HG02870 (cell line): ENCODE results near the gene SLX4IP.

Source experiments
- ATAC-seq: cut with Tn5 transposase; IDR thresholded peaks from one replicate; pipeline ENCODE4 v1.9.1; 2021; ENCODE audit warnings: mild to moderate bottlenecking, moderate library complexity; ENCODE audit not compliant: unreplicated experiment

SLX4IP gene

GRCh38 chr20:10625641-10626040 is 190.5 kb downstream of the SLX4IP start:
- no peak for ATAC-seq

- ATAC-seq = no peak
Measured at GRCh38 chr20:10626896-10627295, 191.8 kb downstream of the SLX4IP start.

DNA sequence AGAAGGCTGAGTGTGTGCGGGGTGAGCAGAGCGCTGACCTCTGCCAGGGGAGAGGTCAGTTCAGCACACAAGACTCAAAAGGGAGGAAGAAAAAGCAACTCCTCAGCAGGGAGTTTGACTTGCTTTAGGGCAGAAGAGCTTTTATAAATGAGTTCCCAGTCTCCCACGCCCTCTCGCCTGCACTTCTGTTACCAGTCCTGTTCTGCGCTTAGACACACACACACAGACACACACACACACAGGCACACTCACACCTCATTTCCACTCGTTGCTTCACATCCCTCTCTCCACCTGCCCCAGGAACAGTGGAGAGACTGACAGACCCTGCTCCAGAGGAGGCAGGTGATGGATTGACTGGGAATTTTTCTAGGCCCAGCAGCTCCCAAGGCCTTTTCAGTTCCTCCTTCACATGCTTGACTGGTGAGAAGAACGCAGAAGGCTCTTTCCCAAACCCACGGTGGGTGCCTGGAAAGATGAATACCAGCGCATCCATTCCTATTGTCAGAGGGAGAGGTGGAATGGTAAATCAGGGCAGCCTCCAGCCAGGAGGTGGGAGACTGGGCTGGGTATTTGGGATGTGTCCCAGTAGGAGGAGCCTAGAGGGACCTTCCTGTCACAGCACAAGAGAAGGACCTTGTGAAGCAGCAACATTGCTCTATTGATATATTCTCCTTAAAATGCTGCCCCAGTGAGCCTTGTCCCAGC is 195.0 kb downstream of the SLX4IP start:
- no peak for ATAC-seq

GRCh38 chr20:10631126-10631525 is 196.0 kb downstream of the SLX4IP start:
- no peak for ATAC-seq

DNA sequence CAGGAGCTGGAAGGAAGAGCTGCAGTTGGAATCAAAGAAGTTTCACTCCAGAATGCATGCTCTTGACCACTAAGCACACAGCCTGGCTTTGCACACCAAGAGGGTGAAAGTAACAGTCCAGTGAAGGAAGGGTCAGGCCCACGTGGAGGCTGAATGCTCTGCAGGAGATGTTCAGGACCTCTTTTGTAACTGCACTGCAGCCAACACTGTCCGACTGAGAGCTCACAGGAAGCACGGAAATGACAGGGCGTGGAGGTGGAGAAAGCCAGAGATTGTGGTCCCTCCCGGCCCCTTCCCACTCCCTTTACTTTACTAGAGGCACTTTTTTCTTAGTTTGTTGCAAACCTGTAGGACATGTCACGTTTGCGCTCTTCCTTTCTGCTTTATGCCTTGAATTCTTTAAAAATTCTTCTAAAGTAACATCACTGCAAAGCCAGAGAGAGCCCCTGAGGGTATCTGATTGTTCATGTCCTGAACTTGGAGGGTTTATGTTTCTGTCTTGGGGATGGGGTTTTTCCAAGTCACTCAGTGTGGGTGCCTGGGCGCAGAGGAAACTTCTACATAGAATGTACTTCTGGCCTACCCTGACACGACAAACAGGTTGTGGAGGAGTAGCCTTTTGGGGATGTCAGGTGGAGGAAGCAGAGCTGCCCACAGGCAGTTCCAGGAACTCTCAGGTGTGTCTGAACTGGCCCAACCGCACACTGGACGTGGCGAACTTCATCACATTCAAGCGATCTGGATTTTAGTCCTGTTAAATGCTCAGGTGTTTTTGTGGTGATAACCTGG is 197.8 kb downstream of the SLX4IP start:
- ATAC-seq = no peak

DNA sequence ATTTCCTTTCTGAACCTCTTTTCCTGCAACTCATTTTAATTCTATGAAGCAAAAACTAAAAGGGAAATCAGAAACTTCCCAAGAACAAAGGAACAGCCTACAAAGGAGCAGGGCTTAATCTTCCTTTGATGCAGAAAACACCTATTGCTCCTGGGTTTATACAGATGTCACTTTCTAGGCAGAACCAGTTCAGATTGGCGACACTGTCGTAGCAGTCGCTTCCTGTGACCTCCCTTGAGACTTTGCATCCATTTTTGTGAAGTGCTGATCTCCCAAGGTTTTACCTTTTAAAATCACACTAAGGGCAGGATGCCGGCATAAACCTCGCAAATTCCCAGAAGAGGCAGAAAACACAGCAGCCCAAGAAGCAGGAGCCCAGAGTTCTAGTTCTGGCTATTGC is 198.6 kb downstream of the SLX4IP start:
- ATAC-seq = no peak

DNA sequence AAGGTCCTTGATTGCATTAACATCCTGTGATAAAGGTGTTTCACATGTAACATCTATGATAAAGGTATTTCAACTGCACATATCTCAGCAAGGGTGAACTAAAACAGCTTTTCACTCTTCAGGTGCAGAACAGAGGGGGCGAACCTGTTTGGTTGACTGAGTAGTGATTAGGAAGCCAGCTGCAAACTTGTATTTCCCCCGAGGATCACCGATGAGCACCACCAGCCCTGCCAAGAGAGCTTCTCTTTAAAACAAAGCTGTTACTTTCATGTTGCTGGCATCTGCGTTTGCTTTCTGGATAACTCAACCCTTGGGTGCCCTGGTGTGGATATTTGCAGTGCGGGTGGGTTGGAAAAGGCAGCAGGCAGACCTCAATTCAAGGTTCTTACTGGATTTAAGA is 199.1 kb downstream of the SLX4IP start:
- ATAC-seq = no peak

DNA sequence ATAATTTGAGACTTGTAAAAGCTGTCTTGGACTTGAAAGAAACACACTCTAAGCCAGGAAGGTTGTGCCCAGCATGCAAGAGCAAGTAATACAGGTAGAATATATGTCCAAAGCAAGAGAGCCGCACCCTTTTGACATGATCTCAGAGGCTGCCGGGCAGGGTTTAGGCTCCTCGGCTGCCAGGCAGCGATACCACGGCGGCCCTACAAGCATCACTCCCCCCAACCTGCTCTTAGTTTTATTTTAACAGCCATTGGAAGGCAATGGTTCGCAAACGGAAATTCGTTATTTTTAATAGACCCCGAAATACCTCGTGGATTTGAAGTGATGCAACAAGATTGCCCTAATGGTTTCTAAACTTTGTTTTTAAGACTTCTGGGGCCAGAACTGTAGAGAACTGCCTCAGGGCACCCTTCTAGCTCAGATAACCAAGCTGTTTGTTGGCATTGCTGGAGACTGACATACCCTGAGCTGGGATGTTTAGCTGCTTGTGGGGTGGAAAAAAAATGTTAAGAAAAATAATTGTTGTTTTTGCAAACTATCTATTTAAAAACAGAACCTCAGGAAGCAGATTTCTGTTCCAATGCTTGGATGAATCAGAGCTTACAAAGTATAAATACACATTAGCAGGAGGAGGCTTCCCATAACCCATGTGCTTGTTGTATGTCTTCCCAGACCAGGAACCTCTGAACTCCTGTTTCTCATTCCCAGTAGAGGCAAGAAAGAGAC is 199.7 kb downstream of the SLX4IP start:
- ATAC-seq = no peak

GRCh38 chr20:10635476-10636208 is 200.5 kb downstream of the SLX4IP start:
- ATAC-seq = no peak

- no peak for ATAC-seq
Measured at GRCh38 chr20:10636326-10636818, 201.3 kb downstream of the SLX4IP start.

DNA sequence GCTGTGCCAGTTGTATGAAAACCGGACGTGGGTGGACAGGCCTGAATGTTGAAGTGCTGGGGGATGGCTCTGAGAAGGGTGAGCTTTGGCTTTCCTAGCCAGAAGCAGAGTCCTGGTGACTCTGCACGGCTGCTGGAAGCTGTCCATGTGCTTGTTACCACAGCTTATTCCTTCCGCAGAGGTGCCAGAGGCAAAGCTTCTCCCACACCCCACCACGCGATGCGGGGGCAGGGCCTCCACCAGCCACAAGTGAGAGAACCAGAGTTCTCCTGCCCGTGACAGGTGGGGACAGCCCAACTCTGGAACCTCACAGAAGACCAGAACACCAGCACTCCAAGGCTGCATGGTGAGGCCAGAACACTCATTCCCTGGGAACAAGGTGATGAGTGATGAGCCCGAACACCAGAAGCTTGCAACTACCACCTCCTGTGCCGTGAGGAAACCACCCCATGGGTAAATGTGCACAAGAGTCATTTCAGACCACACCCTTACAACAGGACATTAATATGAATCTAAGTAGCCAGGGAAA is 202.0 kb downstream of the SLX4IP start:
- no peak for ATAC-seq

DNA sequence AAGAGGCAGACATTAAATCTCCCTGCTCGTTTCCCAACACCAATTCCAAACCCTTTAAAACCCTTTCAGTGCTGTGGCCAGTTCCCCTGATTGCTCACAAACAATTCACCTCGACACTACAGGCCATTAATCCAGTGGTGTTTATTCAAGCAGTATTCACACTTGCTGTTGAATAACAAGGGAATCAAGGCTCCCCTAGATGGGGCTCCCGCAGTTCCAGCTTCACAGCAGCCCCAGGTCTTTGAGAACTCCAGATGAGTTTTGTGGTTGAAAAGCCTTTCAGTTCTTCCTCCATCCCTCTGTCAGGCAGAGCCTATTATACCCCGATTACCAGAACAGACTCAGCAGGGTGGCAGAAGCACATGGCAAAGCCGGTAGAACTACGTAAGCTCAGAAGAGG is 202.5 kb downstream of the SLX4IP start:
- no peak for ATAC-seq

GRCh38 chr20:10639077-10639736 is 204.1 kb downstream of the SLX4IP start:
- ATAC-seq = no peak

DNA sequence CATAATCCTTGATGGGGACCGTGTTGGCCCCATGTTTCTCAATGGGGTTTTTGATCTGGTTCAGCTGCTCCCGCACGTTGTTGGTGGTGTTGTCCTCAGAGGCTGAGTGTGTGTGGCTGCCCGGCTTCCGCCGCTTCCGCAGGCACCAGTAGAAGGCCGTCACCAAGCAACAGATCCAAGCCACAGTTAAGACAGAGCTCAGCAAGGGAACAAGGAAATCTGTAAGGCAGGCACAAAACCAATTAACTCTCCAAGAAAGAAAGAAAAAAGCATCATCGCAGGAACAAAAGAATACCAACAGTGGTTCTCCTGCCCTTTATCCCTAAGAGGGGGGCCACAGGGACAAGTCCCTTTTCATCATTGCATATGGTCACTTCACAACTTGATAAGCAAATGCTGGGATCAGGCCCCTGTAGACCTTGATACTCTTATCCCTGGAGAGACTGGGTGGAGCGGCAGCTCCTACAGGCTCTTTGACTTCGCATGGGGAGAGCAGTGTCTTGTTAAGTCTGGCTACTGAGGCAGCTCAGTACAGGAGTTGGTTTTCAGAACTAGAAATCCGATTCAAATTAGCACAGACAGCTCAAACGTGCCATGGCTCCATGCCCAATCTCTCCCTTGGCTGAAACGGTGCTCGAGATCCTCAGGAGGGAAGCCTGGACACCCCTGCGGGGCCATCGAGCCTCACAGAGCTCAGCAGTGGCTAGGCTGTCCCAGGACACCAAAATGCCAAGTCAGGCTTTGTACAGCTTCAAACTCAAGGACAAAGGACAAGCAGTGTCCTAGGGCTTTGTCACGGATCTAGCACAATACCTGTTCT is 204.8 kb downstream of the SLX4IP start:
- no peak for ATAC-seq

DNA sequence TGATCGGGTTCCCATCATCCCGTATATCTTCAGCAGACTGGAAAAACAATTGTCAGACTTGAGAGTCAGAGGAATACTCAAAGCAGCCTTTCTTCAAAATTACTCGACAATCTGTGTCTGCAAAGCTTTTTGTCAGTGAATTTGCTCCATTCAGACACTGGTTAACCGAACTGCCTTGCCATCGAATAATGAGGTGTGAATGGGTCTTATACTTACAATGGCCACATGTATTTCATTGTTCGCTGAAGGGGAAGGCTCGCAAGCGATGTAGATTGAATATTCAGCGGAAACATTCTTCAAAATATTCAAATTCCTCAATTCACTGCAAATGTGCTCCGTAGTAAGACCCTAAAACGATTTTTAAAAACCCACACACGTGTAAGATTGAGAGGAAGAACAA is 205.8 kb downstream of the SLX4IP start:
- ATAC-seq = no peak

- ATAC-seq = no peak
Measured at GRCh38 chr20:10641467-10641866, 206.4 kb downstream of the SLX4IP start.

- ATAC-seq = no peak
Measured at GRCh38 chr20:10641893-10642292, 206.8 kb downstream of the SLX4IP start.

GRCh38 chr20:10642856-10643559 is 207.9 kb downstream of the SLX4IP start:
- ATAC-seq = no peak

DNA sequence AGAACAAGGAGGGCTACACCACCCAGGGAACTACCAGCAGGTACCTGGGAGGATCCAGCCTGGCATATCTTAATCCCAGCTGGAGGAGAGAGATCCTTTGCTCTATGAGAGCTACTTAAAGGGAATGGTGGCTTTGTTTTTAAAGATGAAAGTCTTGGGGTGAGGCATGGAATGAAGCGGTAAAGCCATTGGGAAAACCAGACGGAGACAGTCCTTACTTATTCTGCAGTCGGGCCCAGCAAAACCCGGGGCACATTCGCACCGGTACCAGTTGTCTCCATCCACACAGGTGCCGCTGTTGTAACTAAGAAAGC is 208.4 kb downstream of the SLX4IP start:
- ATAC-seq = no peak
